HepG2 (cell line): ENCODE results near the gene GNG12. TPM values are rescaled to one million over a fixed set of nuclear protein-coding genes. Genes with fewer than 3 reads are reported as not detected.
A peak's percentile ranks its signal among the peaks of the same experiment; 100 is the strongest.

ENCODE experiments used
- BRF2 ChIP-seq: sonication (generic); formaldehyde crosslinking; IDR thresholded peaks from 2 replicates; pipeline ENCODE4 v1.8.1; 2022; ENCODE audit warnings: mild to moderate bottlenecking, missing genetic modification reagents
- DNMT1 ChIP-seq: sonication (generic); formaldehyde crosslinking; IDR thresholded peaks from 2 replicates; pipeline ENCODE4 v1.5.1; 2020; ENCODE audit warnings: mild to moderate bottlenecking, missing genetic modification reagents
- GRHL1 ChIP-seq: sonication (generic); formaldehyde crosslinking; conservative IDR thresholded peaks from 2 replicates; pipeline ENCODE4 v1.8.0; 2022; ENCODE audit warnings: missing genetic modification reagents
- HOXA5 ChIP-seq: sonication (generic); formaldehyde crosslinking; IDR thresholded peaks from 2 replicates; pipeline ENCODE4 v1.4.0; 2020; ENCODE audit warnings: missing genetic modification reagents
- IRX3 ChIP-seq: sonication (generic); formaldehyde crosslinking; IDR thresholded peaks from 2 replicates; pipeline ENCODE4 v1.8.1; 2023; ENCODE audit warnings: mild to moderate bottlenecking, low read depth, missing genetic modification reagents, borderline replicate concordance
- PAWR ChIP-seq: sonication (generic); formaldehyde crosslinking; IDR thresholded peaks from 2 replicates; pipeline ENCODE4 v1.4.0; 2020; ENCODE audit warnings: missing genetic modification reagents, mild to moderate bottlenecking, borderline replicate concordance
- RCOR2 ChIP-seq: IDR thresholded peaks from 2 replicates; pipeline ENCODE4 v1.6.1; 2016; ENCODE audit warnings: missing biosample characterization, missing genetic modification reagents
- SIN3B ChIP-seq: fragments of 150-350 bp; IDR thresholded peaks from 2 replicates; pipeline ENCODE4 v1.6.1; 2014; ENCODE audit warnings: low read length
- SOX13 ChIP-seq, 3 experiments: fragments of 450-650 bp in 1 of 3; sonication (generic) in 1 of 3; formaldehyde crosslinking in 1 of 3; IDR thresholded peaks in 2 of 3; conservative IDR thresholded peaks in 1 of 3; 2 replicates each; pipeline versions ENCODE4 v1.5.0 to v1.6.1; 2016 to 2020; ENCODE audit warnings: antibody characterized with exemption in 1 of 3, mild to moderate bottlenecking in 1 of 3, missing compliant biosample characterization in 1 of 3, missing genetic modification reagents in 1 of 3, moderate library complexity in 1 of 3
- SP5 ChIP-seq: IDR thresholded peaks from 2 replicates; pipeline ENCODE4 v1.6.1; 2016; ENCODE audit warnings: low read depth, borderline replicate concordance
- ZBTB20 ChIP-seq: sonication (generic); formaldehyde crosslinking; IDR thresholded peaks from 2 replicates; pipeline ENCODE4 v1.8.1; 2023; ENCODE audit warnings: missing genetic modification reagents, low read depth, mild to moderate bottlenecking, borderline replicate concordance
- ZBTB26 ChIP-seq: IDR thresholded peaks from 2 replicates; pipeline ENCODE4 v1.6.1; 2016; ENCODE audit warnings: missing compliant biosample characterization, missing genetic modification reagents, borderline replicate concordance
- ZNF138 ChIP-seq: sonication (generic); formaldehyde crosslinking; IDR thresholded peaks from 2 replicates; pipeline ENCODE4 v1.5.0; 2020; ENCODE audit warnings: mild to moderate bottlenecking, low read depth, missing genetic modification reagents
- ZNF143 ChIP-seq: sonication (generic); formaldehyde crosslinking; IDR thresholded peaks from 2 replicates; pipeline ENCODE4 v1.4.0; 2020; ENCODE audit warnings: missing genetic modification reagents
- ZNF276 ChIP-seq: sonication (generic); formaldehyde crosslinking; IDR thresholded peaks from 2 replicates; pipeline ENCODE4 v1.4.0; 2020; ENCODE audit warnings: mild to moderate bottlenecking, low read depth, missing genetic modification reagents
- ZNF280D ChIP-seq: sonication (generic); formaldehyde crosslinking; IDR thresholded peaks from 2 replicates; pipeline ENCODE4 v1.5.1; 2020; ENCODE audit warnings: mild to moderate bottlenecking, missing genetic modification reagents
- ZNF615 ChIP-seq: sonication (generic); formaldehyde crosslinking; IDR thresholded peaks from 2 replicates; pipeline ENCODE4 v1.5.0; 2020; ENCODE audit warnings: mild to moderate bottlenecking, missing genetic modification reagents, borderline replicate concordance
- polyA plus RNA-seq, 8 experiments: library from polyadenylated mRNA; depleted of rRNA in 3 of 8; stranded (reverse) in 7 of 8; unstranded in 1 of 8; fragments of >200 nt; fragmentation: Illumina TruSeq in 4 of 8; extraction: Trizol in 4 of 8; gene quantifications; 2 replicates each; pipeline versions ENCODE4 v1.2.1 to v1.2.3, GENCODE V29; 2011 to 2016; ENCODE audit warnings: low read depth in 4 of 8, missing spikeins in 1 of 8, mixed read lengths in 1 of 8; ENCODE audit not compliant: insufficient read depth in 1 of 8
- total RNA-seq, 5 experiments: library from RNA; depleted of rRNA; stranded (reverse); fragments of >200 nt; fragmentation: Illumina TruSeq; extraction: Trizol; gene quantifications; 2 replicates each; pipeline ENCODE4 v1.2.3, GENCODE V29; 2016; ENCODE audit warnings: low read depth in 1 of 5

Gene GNG12
- total and polyA plus RNA-seq, 2 of the 13 experiments (the other 11 are each of a cell fraction or from before 2014, with no cell fraction given): 0.11 TPM

- TF ChIP-seq BRF2 (CRISPR knock-in tag) (no peak), ZNF143 (no peak), SIN3B (no peak), SP5 (CRISPR knock-in tag) (no peak), HOXA5 (CRISPR knock-in tag) (no peak), ZBTB26 (no peak), ZNF276 (CRISPR knock-in tag) (no peak), GRHL1 (no peak), ZNF280D (CRISPR knock-in tag) (peak; percentile 61; the same call in 1 of the 2 replicates), ZNF615 (CRISPR knock-in tag) (no peak), PAWR (CRISPR knock-in tag) (no peak), DNMT1 (CRISPR knock-in tag) (no peak), IRX3 (no peak), SOX13 (IDR thresholded peaks at IDR 0.05) (no peak), SOX13 (CRISPR knock-in tag; conservative IDR thresholded peaks at IDR 0.05 in 1 of 2, IDR thresholded peaks at IDR 0.05 in 1 of 2) (peak in 1 of 2 experiments; percentile 45; a peak in 1 of 4 replicates), ZNF138 (CRISPR knock-in tag) (no peak), RCOR2 (CRISPR knock-in tag) (no peak), ZBTB20 (peak; percentile 33; the same call in 1 of the 2 replicates)
Measured at GRCh38 chr1:67760030-67760821, 73.0 kb downstream of the GNG12 start (continued).
